ENCODE data around the gene SCARB1.

The SCARB1 gene

GRCh38 chr12:124805050-124805449 lies 58.6 kb downstream of the SCARB1 start:
- FAIRE-seq (no peak), DNase-seq (ENCODE audit: insufficient read length, low spot score) (no peak)
- no peak for TF ChIP-seq CTCF (IDR thresholded peaks at IDR 0.05; ENCODE audit: insufficient read depth, missing control alignments)

- FAIRE-seq = no peak
- no peak for DNase-seq (ENCODE audit: insufficient read length, low spot score)
- no peak for TF ChIP-seq CTCF (IDR thresholded peaks at IDR 0.05; ENCODE audit: insufficient read depth, missing control alignments)
These were observed 59.5 kb downstream of the SCARB1 start for GRCh38 chr12:124804011-124804621.

GRCh38 chr12:124802361-124802760 lies 61.3 kb downstream of the SCARB1 start:
- no peak for FAIRE-seq
- no peak for TF ChIP-seq CTCF (IDR thresholded peaks at IDR 0.05; ENCODE audit: insufficient read depth, missing control alignments)
- no peak for DNase-seq (ENCODE audit: insufficient read length, low spot score)

- DNase-seq (ENCODE audit: insufficient read length, low spot score) = no peak
- no peak for TF ChIP-seq CTCF (IDR thresholded peaks at IDR 0.05; ENCODE audit: insufficient read depth, missing control alignments)
- no peak for FAIRE-seq
These were observed 63.2 kb downstream of the SCARB1 start for GRCh38 chr12:124800506-124800905.

GRCh38 chr12:124797321-124797720 lies 66.3 kb downstream of the SCARB1 start:
- no peak for TF ChIP-seq CTCF (IDR thresholded peaks at IDR 0.05; ENCODE audit: insufficient read depth, missing control alignments)
- FAIRE-seq = no peak
- DNase-seq (ENCODE audit: insufficient read length, low spot score) = no peak

GRCh38 chr12:124796303-124796960 lies 67.2 kb downstream of the SCARB1 start:
- no peak for DNase-seq (ENCODE audit: insufficient read length, low spot score)
- no peak for FAIRE-seq
- no peak for TF ChIP-seq CTCF (IDR thresholded peaks at IDR 0.05; ENCODE audit: insufficient read depth, missing control alignments)
